ENCODE data around the gene BUB1B. TPM values are rescaled to one million over a fixed set of nuclear protein-coding genes. Genes with fewer than 3 reads are reported as not detected.
A peak's percentile ranks its signal among the peaks of the same experiment; 100 is the strongest.

Gene BUB1B
- total RNA-seq, 4 donors from 2014 or later, result 0.13 to 2.4 (median 0.95) TPM

GRCh38 chr15:40239404-40239692, 78.5 kb downstream of the BUB1B start:
- WGBS, 2 donors (ENCODE audit: low coverage in 1 of 2), result no CpG with 5 or more reads among the region's 5 CpGs
- H3K36me3 ChIP-seq, result no peaks in the 10 kb centered on the region
- no peaks in the 10 kb centered on the region for H3K9me3 ChIP-seq
- H3K27ac ChIP-seq, result no peak overlapping the region
- H3K4me1 ChIP-seq, result peaks cover 0 to 12% (median 5%) of the 10 kb centered on the region in 3 donors
- H3K4me3 ChIP-seq, result peak overlapping the region in 1 of 2 donors; percentile 45
- TF ChIP-seq EP300 (IDR thresholded peaks at IDR 0.05) (no peak), CTCF (IDR thresholded peaks at IDR 0.05) (no peak), POLR2A (IDR thresholded peaks at IDR 0.05) (no peak), POLR2AphosphoS5 (IDR thresholded peaks at IDR 0.05) (no peak)
- peaks cover 5% of the 10 kb centered on the region for H3K27me3 ChIP-seq
- ATAC-seq, result no peak

GRCh38 chr15:40239693-40240618, 79.1 kb downstream of the BUB1B start:
- Histone ChIP-seq H3K4me1 (peaks cover 0 to 12% (median 5%) of the 10 kb centered on the region in 3 donors), H3K36me3 (no peaks in the 10 kb centered on the region), H3K27ac (no peak overlapping the region), H3K27me3 (peaks cover 5% of the 10 kb centered on the region), H3K9me3 (no peaks in the 10 kb centered on the region), H3K4me3 (no peak overlapping the region)
- ATAC-seq, result no peak
- WGBS, 2 donors (ENCODE audit: low coverage in 1 of 2), result 67% methylated on average over 8 of the region's 19 CpGs; no CpG with 5 or more reads in 1 of the 2 donors
- no peak for TF ChIP-seq CTCF (IDR thresholded peaks at IDR 0.05)
- TF ChIP-seq POLR2AphosphoS5 (IDR thresholded peaks at IDR 0.05), result no peak
- no peak for TF ChIP-seq POLR2A (IDR thresholded peaks at IDR 0.05)
- TF ChIP-seq EP300 (IDR thresholded peaks at IDR 0.05), result no peak

- Histone ChIP-seq H3K4me1 (peaks cover 0 to 12% (median 5%) of the 10 kb centered on the region in 3 donors), H3K27ac (no peak overlapping the region)
Measured at GRCh38 chr15:40240619-40241221, 79.9 kb downstream of the BUB1B start.

GRCh38 chr15:40241269-40242212, 80.7 kb downstream of the BUB1B start:
- no CpG with 5 or more reads among the region's 14 CpGs for WGBS, 2 donors (ENCODE audit: low coverage in 1 of 2)
- H3K4me3 ChIP-seq, result no peak overlapping the region
- no peak for ATAC-seq
- H3K27ac ChIP-seq, result no peak overlapping the region
- no peaks in the 10 kb centered on the region for H3K9me3 ChIP-seq
- H3K4me1 ChIP-seq, result peaks cover 0 to 12% (median 5%) of the 10 kb centered on the region in 3 donors
- peaks cover 5% of the 10 kb centered on the region for H3K27me3 ChIP-seq
- TF ChIP-seq CTCF (IDR thresholded peaks at IDR 0.05), result no peak
- no peak for TF ChIP-seq EP300 (IDR thresholded peaks at IDR 0.05)
- TF ChIP-seq POLR2A (IDR thresholded peaks at IDR 0.05), result no peak
- no peak for TF ChIP-seq POLR2AphosphoS5 (IDR thresholded peaks at IDR 0.05)
- H3K36me3 ChIP-seq, result no peaks in the 10 kb centered on the region

More at GRCh38 chr15:40240619-40241221, 79.9 kb downstream of the BUB1B start:
- Histone ChIP-seq H3K36me3 (no peaks in the 10 kb centered on the region), H3K27me3 (peaks cover 5% of the 10 kb centered on the region), H3K9me3 (no peaks in the 10 kb centered on the region), H3K4me3 (no peak overlapping the region)
- TF ChIP-seq CTCF (IDR thresholded peaks at IDR 0.05) (no peak), POLR2A (IDR thresholded peaks at IDR 0.05) (no peak), POLR2AphosphoS5 (IDR thresholded peaks at IDR 0.05) (no peak), EP300 (IDR thresholded peaks at IDR 0.05) (no peak)
- WGBS, 2 donors (ENCODE audit: low coverage in 1 of 2), result 90% methylated on average over 2 of the region's 10 CpGs; no CpG with 5 or more reads in 1 of the 2 donors
- ATAC-seq, result no peak
